Mucosa of stomach (tissue), 1 donor: ENCODE data around the gene ALG14.

ENCODE experiments used
- H3K27me3 ChIP-seq: one replicate; pipeline ENCODE4 v1.7.0; 2013; ENCODE audit warnings: mild to moderate bottlenecking, low read length; ENCODE audit not compliant: control insufficient read depth, insufficient read depth
- H3K36me3 ChIP-seq: one replicate; pipeline ENCODE4 v1.7.0; 2013; ENCODE audit warnings: low read length; ENCODE audit not compliant: control insufficient read depth, insufficient read depth
- H3K4me1 ChIP-seq: one replicate; pipeline ENCODE4 v1.7.0; 2013; ENCODE audit warnings: mild to moderate bottlenecking, low read length; ENCODE audit not compliant: control insufficient read depth, insufficient read depth
- H3K4me3 ChIP-seq: one replicate; pipeline ENCODE4 v1.7.0; 2013; ENCODE audit warnings: low read length
- H3K9ac ChIP-seq: one replicate; pipeline ENCODE4 v1.7.0; 2013; ENCODE audit warnings: mild to moderate bottlenecking, low read length, moderate library complexity
- H3K9me3 ChIP-seq: one replicate; pipeline ENCODE4 v1.7.0; 2013; ENCODE audit warnings: mild to moderate bottlenecking, low read length, moderate library complexity; ENCODE audit not compliant: control insufficient read depth
- donor health status: Pancreatic carcinoma.

ALG14 gene

DNA sequence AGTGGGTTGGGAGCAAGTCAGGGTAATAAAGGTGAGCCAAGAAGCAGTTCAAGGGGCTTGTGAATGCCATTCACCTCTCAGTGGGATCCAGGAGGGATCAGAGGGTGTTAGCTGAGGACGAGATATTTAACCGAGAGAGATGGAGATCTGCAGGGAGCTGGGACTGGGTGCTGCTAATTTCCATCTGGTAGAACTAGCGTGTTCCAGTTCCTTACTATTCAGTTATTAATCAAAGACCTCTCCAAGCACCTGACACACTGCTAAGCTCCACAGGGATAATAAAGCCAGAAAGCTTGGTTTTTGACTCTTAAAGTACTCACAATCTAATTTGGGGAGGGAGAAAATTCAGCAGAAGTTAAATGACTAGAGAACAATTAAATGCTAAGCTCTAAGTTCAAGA is 57.7 kb downstream of the ALG14 start:
- Histone ChIP-seq H3K27me3 (no peaks in the 10 kb centered on the region), H3K9me3 (no peaks in the 10 kb centered on the region), H3K9ac (no peak overlapping the region), H3K36me3 (no peaks in the 10 kb centered on the region), H3K4me3 (no peak overlapping the region), H3K4me1 (peaks cover 27% of the 10 kb centered on the region)

DNA sequence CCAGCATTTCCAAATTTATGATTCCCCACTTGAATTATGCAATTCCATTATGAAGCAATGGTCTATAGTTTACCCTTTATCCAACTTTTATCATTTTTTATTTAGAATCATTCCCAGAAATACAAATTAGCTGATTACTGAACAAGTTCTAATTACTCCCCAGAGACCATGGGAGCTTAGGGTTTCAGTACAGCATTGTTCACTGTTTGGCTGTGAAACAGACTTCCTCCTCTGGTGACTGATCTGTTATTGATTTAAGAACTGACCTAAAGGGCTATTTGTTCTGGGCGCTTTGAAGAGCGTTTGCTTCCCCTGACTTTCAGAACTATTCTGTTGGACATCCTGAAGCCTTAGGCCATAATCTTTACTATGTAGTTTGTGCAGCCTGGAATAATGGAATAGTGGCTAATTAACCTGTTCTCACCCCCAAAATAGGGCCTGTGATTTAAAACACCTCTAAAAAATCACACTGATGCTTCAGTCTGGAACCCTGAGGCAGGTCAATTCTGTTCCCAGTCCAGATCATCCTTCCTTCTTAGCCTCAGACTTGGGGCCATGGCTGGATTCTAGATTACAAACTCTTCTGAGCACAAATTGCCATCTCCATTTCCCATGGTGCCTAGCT is 58.7 kb downstream of the ALG14 start:
- Histone ChIP-seq H3K9ac (no peak overlapping the region), H3K36me3 (no peaks in the 10 kb centered on the region), H3K4me1 (peaks cover 24% of the 10 kb centered on the region)

GRCh38 chr1:95012389-95012788 is 60.4 kb downstream of the ALG14 start:
- H3K9ac ChIP-seq, result no peak overlapping the region
- H3K27me3 ChIP-seq, result no peaks in the 10 kb centered on the region
- H3K4me1 ChIP-seq, result peaks cover 12% of the 10 kb centered on the region
- no peak overlapping the region for H3K4me3 ChIP-seq
- no peaks in the 10 kb centered on the region for H3K36me3 ChIP-seq
- no peaks in the 10 kb centered on the region for H3K9me3 ChIP-seq

More for the DNA sequence above, 58.7 kb downstream of the ALG14 start:
- Histone ChIP-seq H3K4me3 (no peak overlapping the region), H3K9me3 (no peaks in the 10 kb centered on the region), H3K27me3 (no peaks in the 10 kb centered on the region)

- Histone ChIP-seq H3K36me3 (no peaks in the 10 kb centered on the region), H3K27me3 (no peaks in the 10 kb centered on the region), H3K4me3 (no peak overlapping the region), H3K9me3 (no peaks in the 10 kb centered on the region), H3K9ac (no peak overlapping the region), H3K4me1 (peaks cover 11% of the 10 kb centered on the region)
Observed at GRCh38 chr1:95010158-95010557, 62.6 kb downstream of the ALG14 start.

DNA sequence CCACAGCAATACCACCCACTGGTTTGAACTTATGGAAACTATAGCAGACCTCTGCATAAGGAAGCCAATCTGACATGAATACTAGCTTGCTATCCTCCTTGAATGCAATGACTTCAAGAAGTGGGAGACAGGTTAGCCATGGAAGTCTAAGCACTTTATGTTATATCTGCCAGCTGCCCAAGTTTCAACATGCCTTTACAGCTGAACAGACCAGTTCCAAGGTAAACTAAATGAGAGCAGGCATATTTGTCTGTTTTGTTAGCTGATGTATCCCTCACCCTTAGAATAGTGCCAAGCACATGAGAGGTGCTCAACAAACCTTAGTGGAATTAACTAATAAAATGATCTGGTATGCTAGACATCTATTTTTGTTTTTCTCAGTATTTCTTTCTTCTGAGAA is 65.1 kb downstream of the ALG14 start:
- Histone ChIP-seq H3K36me3 (no peaks in the 10 kb centered on the region), H3K9me3 (no peaks in the 10 kb centered on the region), H3K4me3 (no peak overlapping the region), H3K27me3 (no peaks in the 10 kb centered on the region), H3K9ac (no peak overlapping the region), H3K4me1 (no peaks in the 10 kb centered on the region)

- no peak overlapping the region for H3K4me3 ChIP-seq
- H3K36me3 ChIP-seq, result no peaks in the 10 kb centered on the region
- H3K9ac ChIP-seq, result no peak overlapping the region
- no peaks in the 10 kb centered on the region for H3K27me3 ChIP-seq
- H3K9me3 ChIP-seq, result no peaks in the 10 kb centered on the region
- no peaks in the 10 kb centered on the region for H3K4me1 ChIP-seq
Observed at GRCh38 chr1:95006681-95007080, 66.1 kb downstream of the ALG14 start.

GRCh38 chr1:95005584-95005983 is 67.2 kb downstream of the ALG14 start:
- Histone ChIP-seq H3K4me1 (no peaks in the 10 kb centered on the region), H3K9me3 (no peaks in the 10 kb centered on the region), H3K4me3 (no peak overlapping the region), H3K36me3 (no peaks in the 10 kb centered on the region), H3K9ac (no peak overlapping the region), H3K27me3 (no peaks in the 10 kb centered on the region)

DNA sequence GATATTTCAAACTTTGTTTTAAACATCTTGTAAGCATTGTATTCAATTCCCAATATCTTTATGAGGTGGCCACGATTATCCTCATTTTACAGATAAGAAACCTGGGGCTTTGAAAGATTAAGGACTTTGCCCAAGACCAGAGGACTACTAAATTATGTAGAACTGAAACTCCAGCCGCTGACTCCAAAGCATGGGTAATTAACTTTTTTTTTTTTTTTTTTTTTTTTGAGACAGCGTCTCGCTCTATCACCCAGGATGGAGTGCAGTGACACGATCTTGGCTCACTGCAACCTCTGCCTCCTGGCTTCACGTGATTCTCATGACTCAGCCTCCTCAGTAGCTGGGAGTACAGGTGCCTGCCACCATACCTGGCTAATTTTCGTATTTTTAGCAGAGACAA is 68.7 kb downstream of the ALG14 start:
- Histone ChIP-seq H3K4me3 (no peak overlapping the region), H3K36me3 (no peaks in the 10 kb centered on the region), H3K9ac (no peak overlapping the region), H3K9me3 (no peaks in the 10 kb centered on the region), H3K4me1 (no peaks in the 10 kb centered on the region), H3K27me3 (no peaks in the 10 kb centered on the region)

DNA sequence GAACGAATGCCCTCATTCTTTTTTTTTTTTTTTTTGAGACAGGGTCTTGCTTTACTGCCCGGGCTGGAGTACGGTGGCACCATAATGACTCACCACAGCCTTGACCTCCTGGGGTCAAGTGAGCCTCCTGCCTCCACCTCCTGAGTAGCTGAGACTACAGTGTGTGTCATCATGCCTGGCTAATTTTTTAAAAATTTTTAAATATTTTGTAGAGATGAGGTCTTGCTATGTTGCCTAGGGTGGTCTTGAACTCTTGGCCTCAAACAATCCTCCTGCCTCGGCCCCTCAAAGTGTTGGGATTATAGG is 69.4 kb downstream of the ALG14 start:
- Histone ChIP-seq H3K27me3 (no peaks in the 10 kb centered on the region), H3K4me1 (no peaks in the 10 kb centered on the region), H3K36me3 (no peaks in the 10 kb centered on the region), H3K9me3 (no peaks in the 10 kb centered on the region), H3K4me3 (no peak overlapping the region), H3K9ac (no peak overlapping the region)

GRCh38 chr1:95002540-95003432 is 70.0 kb downstream of the ALG14 start:
- Histone ChIP-seq H3K4me3 (no peak overlapping the region), H3K36me3 (no peaks in the 10 kb centered on the region), H3K9me3 (no peaks in the 10 kb centered on the region), H3K27me3 (no peaks in the 10 kb centered on the region), H3K9ac (no peak overlapping the region), H3K4me1 (no peaks in the 10 kb centered on the region)

- Histone ChIP-seq H3K36me3 (no peaks in the 10 kb centered on the region), H3K9me3 (no peaks in the 10 kb centered on the region), H3K9ac (no peak overlapping the region), H3K4me3 (no peak overlapping the region), H3K4me1 (no peaks in the 10 kb centered on the region), H3K27me3 (no peaks in the 10 kb centered on the region)
Observed at GRCh38 chr1:95002164-95002539, 70.6 kb downstream of the ALG14 start.

GRCh38 chr1:94999456-95000131 is 73.2 kb downstream of the ALG14 start:
- no peaks in the 10 kb centered on the region for H3K36me3 ChIP-seq
- H3K9me3 ChIP-seq, result no peaks in the 10 kb centered on the region
- H3K27me3 ChIP-seq, result no peaks in the 10 kb centered on the region
- H3K4me3 ChIP-seq, result no peak overlapping the region
- no peaks in the 10 kb centered on the region for H3K4me1 ChIP-seq
- no peak overlapping the region for H3K9ac ChIP-seq
